H1 (cell line): Measurements from ENCODE around the gene HTD2. TPM values are rescaled to one million over a fixed set of nuclear protein-coding genes. Genes with fewer than 3 reads are reported as not detected.

Source experiments
- ASH2L ChIP-seq: fragments of 200-600, 300-600 bp; sonication (generic); IDR thresholded peaks from one replicate; pipeline ENCODE4 v1.7.1; 2017; ENCODE audit warnings: low read length
- EZH2 ChIP-seq: fragments of 200-600 bp; sonication (generic); IDR thresholded peaks from 2 replicates; pipeline ENCODE4 v1.7.1; 2012; ENCODE audit warnings: low read depth, mild to moderate bottlenecking, moderate library complexity, low read length, inconsistent platforms; ENCODE audit not compliant: severe bottlenecking
- GTF2F1 ChIP-seq: IDR thresholded peaks from 2 replicates; pipeline ENCODE4 v1.6.1; 2012; ENCODE audit warnings: low read depth, low read length, improper control_type of control experiment, borderline replicate concordance
- JUN ChIP-seq: IDR thresholded peaks from 2 replicates; pipeline ENCODE4 v1.6.1; 2011; ENCODE audit warnings: low read depth, mild to moderate bottlenecking, improper control_type of control experiment, low read length
- SIN3A ChIP-seq, 2 experiments: IDR thresholded peaks in 1 of 2; conservative IDR thresholded peaks in 1 of 2; 2 replicates each; pipeline ENCODE4 v1.6.1; 2011 to 2012; ENCODE audit warnings: low read length in 2 of 2, improper control_type of control experiment in 1 of 2, low read depth in 1 of 2, mild to moderate bottlenecking in 1 of 2
- polyA plus RNA-seq, 7 experiments: library from polyadenylated mRNA; depleted of rRNA in 3 of 7; stranded (reverse) in 5 of 7; unstranded in 2 of 7; fragments of >200 nt in 5 of 7; fragments of 200-250 nt in 2 of 7; gene quantifications; 1 replicate in 5 of 7; 2 replicates in 1 of 7; 4 replicates in 1 of 7; pipeline versions ENCODE4 v1.2.1 to v1.2.3, GENCODE V29; 2011 to 2013; ENCODE audit warnings: missing spikeins in 2 of 7, mixed read lengths in 2 of 7
- total RNA-seq: library from RNA; stranded (reverse); fragmentation: NEBNext Ultra II Directional; extraction: Animal tissue kit (Norgen Biotek cat#: 25700); gene quantifications from 2 replicates; pipeline ENCODE4 v1.2.1, GENCODE V29; 2021

HTD2 gene
- total and polyA plus RNA-seq, 2 of the 8 experiments (the other 6 are each of a cell fraction or from before 2014, with no cell fraction given) = 8.8 to 10.8 TPM

GRCh38 chr3:58260261-58260731 is 46.0 kb upstream of the HTD2 start (continued):
- TF ChIP-seq SIN3A (conservative IDR thresholded peaks at IDR 0.05 in 1 of 2, IDR thresholded peaks at IDR 0.05 in 1 of 2; ENCODE audit: low read depth in 1 of 2, low read length in 2 of 2) (no peak), GTF2F1 (no peak), ASH2L (no peak), EZH2 (no peak), JUN (no peak)
- TF ChIP-seq, all 59 proteins: peak for 0
